SK-MEL-5 (cell line): Measurements from ENCODE around the gene MYH14. TPM values are rescaled to one million over a fixed set of nuclear protein-coding genes. Genes with fewer than 3 reads are reported as not detected.
"Not testable (repeated sequence)": the region's sequence is repeated elsewhere in the genome, so short reads cannot be mapped to it uniquely, and the experiment has no call there.

ENCODE experiments used
- DNase-seq: peaks from one replicate; pipeline ENCODE4 v3.0.0-alpha.2; 2016; ENCODE audit warnings: low read depth, low spot score
- in situ Hi-C: cut with HindIII; loops from 2 replicates; pipeline ENCODE4 v1.10.0; 2016; ENCODE audit warnings: low sequenced_read_pairs, high pct_unique_total_duplicates, low pct_unique_long_range_greater_than_20kb
- total RNA-seq: library from RNA; depleted of rRNA; stranded (reverse); fragments of >200 nt; shearing (Covaris generic); gene quantifications from 2 replicates; pipeline ENCODE4 v1.2.3, GENCODE V29; 2014

MYH14 gene
- total RNA-seq, 1 experiment from 2014 or later: 15.1 TPM

- in situ Hi-C loops: no loop called here
- no peak for DNase-seq
Measured at GRCh38 chr19:50213925-50214324, 10.5 kb downstream of the MYH14 start.

GRCh38 chr19:50214699-50215543, 11.5 kb downstream of the MYH14 start:
- in situ Hi-C loops: no loop called here
- DNase-seq: no peak

- DNase-seq: no peak
- in situ Hi-C loops: no loop called here
Measured at GRCh38 chr19:50215820-50216219, 12.4 kb downstream of the MYH14 start.

- in situ Hi-C loops: no loop called here
- DNase-seq: no peak
Measured at GRCh38 chr19:50221087-50221486, 17.7 kb downstream of the MYH14 start.

GRCh38 chr19:50222691-50223438, 19.4 kb downstream of the MYH14 start:
- in situ Hi-C loops: no loop called here
- DNase-seq: no peak

- DNase-seq: no peak
- in situ Hi-C loops: no loop called here
Measured at GRCh38 chr19:50223439-50223716, 20.0 kb downstream of the MYH14 start.

GRCh38 chr19:50224986-50225747, 21.7 kb downstream of the MYH14 start:
- in situ Hi-C loops: no loop called here
- DNase-seq: peak; percentile 58

- DNase-seq: no peak
- in situ Hi-C loops: no loop called here
Measured at GRCh38 chr19:50226536-50226935, 23.1 kb downstream of the MYH14 start.

- DNase-seq, in situ Hi-C loops: not testable (repeated sequence)
Measured at GRCh38 chr19:50228153-50228552, 24.7 kb downstream of the MYH14 start.

GRCh38 chr19:50230379-50231351, 27.2 kb downstream of the MYH14 start:
- DNase-seq: no peak
- in situ Hi-C loops: no loop called here

GRCh38 chr19:50231417-50231816, 28.0 kb downstream of the MYH14 start:
- DNase-seq, in situ Hi-C loops: not testable (repeated sequence)

- in situ Hi-C loops: no loop called here
- no peak for DNase-seq
Measured at GRCh38 chr19:50231821-50232220, 28.4 kb downstream of the MYH14 start.

- no peak for DNase-seq
- in situ Hi-C loops: no loop called here
Measured at GRCh38 chr19:50232600-50232999, 29.2 kb downstream of the MYH14 start.

- DNase-seq: no peak
- in situ Hi-C loops: no loop called here
Measured at GRCh38 chr19:50233308-50233910, 30.0 kb downstream of the MYH14 start.

- in situ Hi-C loops, DNase-seq: not testable (repeated sequence)
Measured at GRCh38 chr19:50237493-50237892, 34.1 kb downstream of the MYH14 start.

GRCh38 chr19:50238043-50238442, 34.6 kb downstream of the MYH14 start:
- in situ Hi-C loops: no loop called here
- DNase-seq: no peak
